HG02759 (cell line): ENCODE results near the gene SUDS3.
"Not testable (repeated sequence)": the region's sequence is repeated elsewhere in the genome, so short reads cannot be mapped to it uniquely, and the experiment has no call there.

ENCODE experiments used
- ATAC-seq: cut with Tn5 transposase; IDR thresholded peaks from one replicate; pipeline ENCODE4 v1.9.1; 2021; ENCODE audit warnings: mild to moderate bottlenecking, moderate library complexity; ENCODE audit not compliant: unreplicated experiment

The SUDS3 gene, protein sequence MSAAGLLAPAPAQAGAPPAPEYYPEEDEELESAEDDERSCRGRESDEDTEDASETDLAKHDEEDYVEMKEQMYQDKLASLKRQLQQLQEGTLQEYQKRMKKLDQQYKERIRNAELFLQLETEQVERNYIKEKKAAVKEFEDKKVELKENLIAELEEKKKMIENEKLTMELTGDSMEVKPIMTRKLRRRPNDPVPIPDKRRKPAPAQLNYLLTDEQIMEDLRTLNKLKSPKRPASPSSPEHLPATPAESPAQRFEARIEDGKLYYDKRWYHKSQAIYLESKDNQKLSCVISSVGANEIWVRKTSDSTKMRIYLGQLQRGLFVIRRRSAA

DNA sequence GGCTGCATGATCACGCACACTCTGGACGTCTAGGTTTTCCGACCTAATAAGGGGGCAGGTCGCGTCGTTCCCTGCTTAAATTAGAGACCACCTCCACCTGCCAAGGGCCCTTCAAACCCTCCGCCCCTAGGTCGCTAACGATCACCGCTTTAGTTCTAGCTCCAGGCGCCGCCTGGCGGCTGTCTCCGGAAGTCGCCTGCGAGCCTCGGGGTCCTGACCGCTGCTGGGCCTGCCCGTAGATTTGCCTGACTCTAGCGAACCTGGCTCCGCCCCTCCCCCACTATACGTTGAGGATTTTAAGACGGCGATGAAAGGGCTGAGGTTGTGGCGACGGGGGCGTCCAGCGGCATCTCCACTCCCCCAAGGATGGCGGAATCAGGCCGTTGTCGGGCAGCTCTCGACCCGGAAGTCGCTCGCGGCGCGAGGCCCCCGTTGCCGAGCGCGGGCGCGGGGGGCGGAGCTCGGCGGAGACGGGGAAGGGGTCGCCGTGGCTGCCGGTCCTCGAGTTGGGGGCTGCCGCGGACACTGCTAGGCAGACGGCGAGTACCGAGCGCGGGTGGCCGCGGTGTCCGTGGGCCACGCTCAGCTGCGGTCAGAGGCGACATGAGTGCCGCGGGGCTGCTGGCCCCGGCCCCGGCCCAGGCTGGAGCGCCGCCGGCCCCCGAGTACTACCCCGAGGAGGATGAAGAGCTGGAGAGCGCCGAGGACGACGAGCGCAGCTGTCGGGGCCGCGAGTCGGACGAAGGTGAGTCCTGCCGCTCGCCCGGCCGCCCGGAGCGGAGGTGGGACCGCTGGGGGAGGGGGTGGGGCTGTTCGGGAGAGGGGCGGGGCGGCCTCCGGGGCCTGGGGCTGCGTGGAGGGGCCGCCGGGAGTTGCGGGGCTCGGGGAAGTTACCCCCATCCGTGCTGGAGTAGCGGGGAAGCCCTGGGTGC, at the start of gene SUDS3:
Gene SUDS3 (plus strand): TSS at position 467 of the 932 bp plus-strand sequence. CDS start 137 bp downstream, at position 604.
- peak; percentile 26 for ATAC-seq

DNA sequence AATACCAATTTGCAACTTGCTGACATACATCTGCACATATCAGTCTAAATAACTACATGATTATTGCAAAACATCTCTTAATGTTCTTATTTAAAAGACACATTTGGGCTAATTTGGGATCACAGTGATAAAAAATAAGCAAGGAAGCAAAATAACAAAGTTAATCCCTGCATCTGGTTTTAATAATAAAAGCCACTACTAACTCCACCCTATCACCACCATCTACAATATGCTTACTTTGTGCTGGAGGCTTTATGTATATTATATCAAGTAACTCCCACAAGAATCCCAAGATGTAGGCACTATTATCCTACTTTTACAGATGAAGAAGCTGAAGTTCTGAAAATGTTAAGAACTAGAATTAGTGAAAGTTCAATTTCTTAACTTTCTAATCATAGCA, 49.4 kb upstream of the SUDS3 start:
- no peak for ATAC-seq

DNA sequence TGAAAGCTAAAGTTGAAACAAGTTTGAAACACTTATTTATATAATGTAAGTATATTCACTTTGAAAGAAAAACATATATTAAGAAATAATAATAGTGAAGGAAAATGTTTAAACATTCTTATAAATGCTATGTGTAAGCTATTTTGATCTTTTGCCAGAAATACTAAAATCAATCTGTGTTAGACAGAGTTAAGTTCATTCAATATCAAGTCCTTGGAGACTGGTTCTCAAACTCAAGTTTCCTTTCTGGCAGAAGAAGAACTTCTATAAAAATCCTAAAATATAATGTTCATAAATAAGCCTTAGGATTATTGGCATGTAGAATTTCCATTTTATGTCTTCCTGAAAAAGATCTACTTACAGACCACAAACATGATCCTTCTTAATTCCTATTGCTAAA, 49.0 kb upstream of the SUDS3 start:
- no peak for ATAC-seq

DNA sequence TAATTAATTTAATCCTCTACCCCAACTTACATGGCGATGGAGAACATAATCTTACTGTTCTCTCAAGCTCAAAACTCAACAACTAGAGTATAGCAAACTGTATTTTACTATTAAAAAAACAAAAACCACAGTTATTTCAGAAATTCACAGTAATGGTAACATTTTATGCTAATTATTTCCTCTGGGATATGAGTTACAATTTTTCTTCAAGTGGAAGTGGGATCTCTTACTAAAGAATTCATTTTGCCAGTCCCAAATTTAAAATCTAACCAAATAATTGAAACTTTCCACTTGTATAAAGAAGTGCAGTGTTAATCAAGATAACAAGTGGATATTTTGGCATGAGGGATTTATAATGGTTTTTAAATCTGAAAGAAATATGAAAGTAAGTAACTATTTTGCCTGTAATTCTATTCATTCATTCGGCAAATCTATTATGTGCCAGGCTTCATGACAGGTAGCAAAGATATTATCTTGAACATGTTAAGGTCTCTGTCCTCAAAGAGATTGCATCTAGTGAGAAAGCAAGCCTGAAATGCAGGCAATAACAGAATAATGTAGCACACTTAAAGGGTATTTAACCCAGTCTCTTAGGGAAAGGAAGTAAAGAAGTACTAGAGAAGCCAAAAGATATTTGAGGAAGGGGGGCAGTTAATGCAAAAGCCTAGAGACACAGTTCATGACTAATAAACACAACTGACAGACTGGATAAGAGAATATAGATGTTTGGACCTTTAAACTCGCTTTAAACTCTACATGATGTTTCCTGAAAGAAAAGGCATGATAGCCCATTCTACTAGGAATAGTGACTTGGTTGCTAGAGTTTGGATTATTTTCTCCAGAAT, 47.6 kb upstream of the SUDS3 start:
- no peak for ATAC-seq

DNA sequence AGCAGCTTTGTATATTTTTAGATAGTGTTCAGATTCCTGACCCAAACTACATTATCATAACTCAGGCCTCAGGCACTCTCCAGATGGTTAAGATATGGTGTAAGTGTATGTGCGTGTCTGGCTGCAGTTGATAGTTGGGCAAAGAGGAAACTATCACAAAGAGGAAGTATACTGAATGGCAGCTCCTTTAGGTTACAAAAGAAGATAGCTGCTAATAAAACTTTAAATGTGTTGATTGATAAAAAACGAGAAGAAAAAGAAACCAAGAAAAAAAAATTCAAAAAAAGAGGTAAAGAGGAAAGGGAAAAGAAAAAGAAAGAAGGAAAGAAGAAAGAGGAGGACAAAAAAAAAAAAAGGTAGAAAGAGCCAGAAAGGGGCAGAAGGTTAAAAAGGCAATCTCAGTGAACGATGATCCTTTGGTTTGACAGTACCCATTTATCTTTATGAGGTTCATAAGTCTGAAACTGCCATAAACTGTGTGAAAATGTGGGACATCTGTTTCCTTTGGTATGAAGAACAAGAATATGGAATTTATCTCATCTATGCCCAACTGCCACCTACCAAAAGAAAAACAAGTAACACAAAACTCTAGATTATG, 45.8 kb upstream of the SUDS3 start:
- peak; percentile 68 for ATAC-seq

DNA sequence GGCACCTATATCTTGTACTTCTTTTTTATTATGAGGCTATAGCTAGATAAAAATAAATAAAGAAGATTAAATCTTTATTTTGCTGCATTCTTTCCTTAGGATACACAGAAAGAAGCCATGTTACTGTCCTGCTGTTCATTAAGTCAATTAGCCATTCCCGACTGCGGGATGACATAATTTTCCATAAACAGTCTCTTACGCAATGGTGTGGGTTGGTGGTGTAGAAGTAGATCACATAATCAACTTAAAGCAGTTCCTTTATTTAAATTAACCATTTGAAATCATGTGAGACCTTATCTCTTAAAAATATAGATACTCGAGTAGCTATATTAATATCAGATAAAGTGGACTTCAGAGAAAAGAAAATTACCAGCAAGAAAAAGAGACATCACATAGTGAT, 43.8 kb upstream of the SUDS3 start:
- ATAC-seq = no peak

DNA sequence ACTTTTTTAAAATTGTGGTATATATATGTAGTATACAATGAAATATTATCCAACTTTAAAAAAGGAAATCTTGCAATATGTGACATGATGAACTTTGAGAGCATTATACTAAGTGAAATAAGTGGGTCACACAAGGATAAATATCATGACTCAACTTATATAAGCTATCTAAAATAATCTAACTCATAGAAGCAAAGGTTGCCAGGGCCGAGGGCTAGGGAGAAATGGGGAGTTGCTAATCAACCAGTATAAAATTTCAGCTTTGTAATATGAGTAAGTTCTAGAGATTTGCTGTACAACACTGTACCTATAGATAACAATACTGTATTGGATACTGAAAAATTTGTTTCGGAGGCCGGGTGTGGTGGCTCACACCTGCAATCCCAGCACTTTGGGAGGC, 42.1 kb upstream of the SUDS3 start:
- no peak for ATAC-seq

- ATAC-seq = no peak
Measured at GRCh38 chr12:118334939-118335567, 41.3 kb upstream of the SUDS3 start.

- no peak for ATAC-seq
Measured at GRCh38 chr12:118336123-118336522, 40.2 kb upstream of the SUDS3 start.

GRCh38 chr12:118337194-118337838, 39.0 kb upstream of the SUDS3 start:
- no peak for ATAC-seq

DNA sequence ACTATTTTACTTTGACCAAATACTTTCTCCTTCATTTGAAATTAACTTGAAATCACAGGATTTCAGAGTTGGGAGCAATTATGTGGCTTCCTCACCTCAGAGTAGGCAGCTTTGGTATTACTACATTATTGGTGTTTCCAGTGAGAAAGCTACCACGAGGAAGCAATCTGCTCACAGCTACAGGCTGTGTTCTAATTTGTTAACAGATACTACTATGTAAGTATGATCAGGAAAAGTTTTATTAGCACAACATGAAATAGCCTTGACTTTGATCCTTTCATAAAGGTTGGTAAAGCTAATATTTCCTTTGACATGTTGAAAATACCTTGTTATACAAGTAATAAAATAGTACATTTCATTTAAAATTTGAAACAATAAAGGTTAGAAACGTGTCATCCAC, 34.3 kb upstream of the SUDS3 start:
- ATAC-seq = no peak

- ATAC-seq = no peak
Measured at GRCh38 chr12:118344829-118345228, 31.5 kb upstream of the SUDS3 start.

- ATAC-seq = no peak
Measured at GRCh38 chr12:118345355-118345754, 31.0 kb upstream of the SUDS3 start.

GRCh38 chr12:118346895-118347294, 29.5 kb upstream of the SUDS3 start:
- peak; percentile 91 for ATAC-seq

DNA sequence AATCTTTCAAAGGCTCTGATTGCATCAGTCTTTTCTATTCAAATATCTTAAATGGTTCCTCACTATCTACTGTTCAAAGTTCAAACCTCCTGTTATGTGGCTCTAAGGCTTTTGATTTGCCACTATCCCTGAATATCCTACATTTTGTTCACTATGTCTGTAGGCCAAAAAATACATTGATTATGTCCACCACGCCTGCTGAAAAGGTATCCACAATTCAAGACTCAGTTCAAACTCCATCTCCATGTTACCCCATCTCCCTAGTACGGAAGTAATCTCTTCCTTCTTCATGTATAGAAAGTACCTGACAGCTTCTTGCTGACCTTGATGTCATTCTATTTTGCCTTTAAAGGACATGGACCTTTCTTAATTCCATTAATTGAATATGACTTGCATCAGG, 28.4 kb upstream of the SUDS3 start:
- no peak for ATAC-seq

GRCh38 chr12:118350908-118351559, 25.3 kb upstream of the SUDS3 start:
- no peak for ATAC-seq

DNA sequence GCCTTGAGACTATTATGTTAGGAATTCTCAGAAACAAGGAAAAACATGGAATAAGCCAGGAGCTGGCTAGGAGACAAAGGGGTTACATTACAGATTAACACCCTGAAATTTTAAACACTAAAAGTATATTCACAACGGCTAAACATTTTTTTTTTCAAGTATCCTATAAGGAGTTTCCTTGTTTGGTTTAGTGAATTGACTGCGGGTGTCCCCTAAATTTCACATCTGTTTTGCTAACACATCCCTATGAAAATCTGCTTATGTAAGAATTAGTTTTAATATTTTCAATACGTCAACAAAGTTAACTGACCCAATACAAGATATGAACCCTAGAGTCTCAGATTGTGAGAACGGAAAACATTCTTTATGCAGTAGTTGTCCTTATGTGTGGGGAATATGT, 22.6 kb upstream of the SUDS3 start:
- no peak for ATAC-seq

DNA sequence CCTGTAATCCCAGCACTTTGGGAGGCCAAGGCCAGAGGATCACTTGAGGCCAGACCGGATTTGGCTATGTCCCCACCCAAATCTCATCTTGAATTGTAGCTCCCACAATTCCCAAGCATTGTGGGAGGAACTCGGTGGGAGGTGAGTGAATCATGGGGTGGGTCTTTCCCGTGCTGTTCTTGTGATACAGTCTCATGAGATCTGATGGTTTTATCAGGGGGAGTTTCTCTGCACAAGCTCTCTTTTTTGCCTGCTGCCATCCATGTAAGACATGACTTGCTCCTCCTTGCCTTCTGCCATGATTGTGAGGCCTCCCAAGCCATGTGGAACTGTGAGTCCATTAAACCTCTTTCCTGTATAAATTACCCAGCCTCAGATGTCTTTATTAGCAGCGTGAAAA, 21.9 kb upstream of the SUDS3 start:
- ATAC-seq = not testable (repeated sequence)

GRCh38 chr12:118354903-118355302, 21.5 kb upstream of the SUDS3 start:
- no peak for ATAC-seq
